HEK293T (cell line): ENCODE results near the gene CDIPT.

Experiments used
- CTCF ChIA-PET: fragments of 350-600 bp; formaldehyde crosslinking; extraction: SDS; loops from one replicate; lab custom pipeline; 2021; ENCODE audit warnings: antibody characterized with exemption, inconsistent platforms; lab: Yijun Ruan, JAX
- POLR2A ChIA-PET: fragments of 350-600 bp; formaldehyde crosslinking; extraction: SDS; loops from one replicate; lab custom pipeline; 2020; ENCODE audit warnings: antibody characterized with exemption, inconsistent platforms; lab: Yijun Ruan, JAX
- DNase-seq: peaks from one replicate; pipeline ENCODE4 v3.0.0; 2012; ENCODE audit warnings: mixed read lengths; ENCODE audit errors: extremely low spot score
- ARNT ChIP-seq: fragments of 450-650 bp; IDR thresholded peaks from 2 replicates; pipeline ENCODE4 v1.6.1; 2017; ENCODE audit warnings: mild to moderate bottlenecking
- BHLHE40 ChIP-seq: fragments of 450-650 bp; IDR thresholded peaks from 2 replicates; pipeline ENCODE4 v1.6.1; 2016; ENCODE audit warnings: mild to moderate bottlenecking, moderate library complexity, borderline replicate concordance
- CTBP1 ChIP-seq: fragments of 450-650 bp; IDR thresholded peaks from 2 replicates; pipeline ENCODE4 v1.6.1; 2016; ENCODE audit warnings: borderline replicate concordance
- ELF4 ChIP-seq: fragments of 450-650 bp; IDR thresholded peaks from 2 replicates; pipeline ENCODE4 v1.6.1; 2017; ENCODE audit warnings: antibody characterized with exemption
- FOXA1 ChIP-seq: fragments of 450-650 bp; IDR thresholded peaks from 2 replicates; pipeline ENCODE4 v1.6.1; 2016; ENCODE audit warnings: mild to moderate bottlenecking
- FOXK2 ChIP-seq: fragments of 450-650 bp; IDR thresholded peaks from 2 replicates; pipeline ENCODE4 v1.6.1; 2016; ENCODE audit warnings: mild to moderate bottlenecking
- FOXM1 ChIP-seq: fragments of 450-650 bp; IDR thresholded peaks from 2 replicates; pipeline ENCODE4 v1.6.1; 2017; ENCODE audit warnings: mild to moderate bottlenecking, borderline replicate concordance
- HDGF ChIP-seq: fragments of 450-650 bp; IDR thresholded peaks from 2 replicates; pipeline ENCODE4 v1.6.1; 2017; ENCODE audit warnings: antibody characterized with exemption, borderline replicate concordance
- L3MBTL2 ChIP-seq: fragments of 450-650 bp; conservative IDR thresholded peaks from 2 replicates; pipeline ENCODE4 v1.6.1; 2016; ENCODE audit warnings: mild to moderate bottlenecking
- LEF1 ChIP-seq: fragments of 450-650 bp; IDR thresholded peaks from 2 replicates; pipeline ENCODE4 v1.6.1; 2017; ENCODE audit warnings: mild to moderate bottlenecking, borderline replicate concordance
- NFRKB ChIP-seq: fragments of 450-650 bp; IDR thresholded peaks from 2 replicates; pipeline ENCODE4 v1.6.1; 2016; ENCODE audit warnings: mild to moderate bottlenecking, moderate library complexity
- SP1 ChIP-seq: fragments of 450-650 bp; IDR thresholded peaks from 2 replicates; pipeline ENCODE4 v1.6.1; 2017
- SUZ12 ChIP-seq: fragments of 450-650 bp; IDR thresholded peaks from 2 replicates; pipeline ENCODE4 v1.6.1; 2016; ENCODE audit warnings: mild to moderate bottlenecking
- TARDBP ChIP-seq: fragments of 450-650 bp; IDR thresholded peaks from 2 replicates; pipeline ENCODE4 v1.6.1; 2016
- ZNF384 ChIP-seq: fragments of 450-650 bp; IDR thresholded peaks from 2 replicates; pipeline ENCODE4 v1.6.1; 2016
- TF ChIP-seq, protein P1 (sequence below): fragments of 450-650 bp; IDR thresholded peaks from 2 replicates; pipeline ENCODE4 v1.6.1; 2016

Gene CDIPT

GRCh38 chr16:29908719-29909220, 45.7 kb upstream of the CDIPT start:
- POLR2A ChIA-PET = interaction anchor here (0.8 to 2.7 kb wide), 3 partner anchors 9 to 53 kb away, joined by 3 to 13 read pairs (median 5); partner anchors contain the start of genes ASPHD1, KCTD13, SEZ6L2 and TMEM219

GRCh38 chr16:29907973-29908372, 44.9 kb upstream of the CDIPT start:
- POLR2A ChIA-PET = interaction anchor here (2.7 kb wide), 1 partner anchor 8 kb away, joined by 13 read pairs; the partner anchor contains the start of genes ASPHD1 and SEZ6L2
- CTCF ChIA-PET = interaction anchor here (0.6 kb wide), 1 partner anchor 50 kb away, joined by 4 read pairs; no protein-coding TSS in a partner anchor
- peak; percentile 5 for DNase-seq
- TF ChIP-seq SUZ12 (no peak), L3MBTL2 (no peak), FOXA1 (no peak), ARNT (no peak), LEF1 (no peak), TARDBP (no peak), ELF4 (no peak), FOXK2 (no peak), CTBP1 (no peak), FOXM1 (no peak), ZNF384 (no peak), BHLHE40 (no peak), HDGF (no peak), NFRKB (no peak), SP1 (no peak)
- TF ChIP-seq, protein P1, sequence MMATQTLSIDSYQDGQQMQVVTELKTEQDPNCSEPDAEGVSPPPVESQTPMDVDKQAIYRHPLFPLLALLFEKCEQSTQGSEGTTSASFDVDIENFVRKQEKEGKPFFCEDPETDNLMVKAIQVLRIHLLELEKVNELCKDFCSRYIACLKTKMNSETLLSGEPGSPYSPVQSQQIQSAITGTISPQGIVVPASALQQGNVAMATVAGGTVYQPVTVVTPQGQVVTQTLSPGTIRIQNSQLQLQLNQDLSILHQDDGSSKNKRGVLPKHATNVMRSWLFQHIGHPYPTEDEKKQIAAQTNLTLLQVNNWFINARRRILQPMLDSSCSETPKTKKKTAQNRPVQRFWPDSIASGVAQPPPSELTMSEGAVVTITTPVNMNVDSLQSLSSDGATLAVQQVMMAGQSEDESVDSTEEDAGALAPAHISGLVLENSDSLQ = no peak

More at GRCh38 chr16:29908719-29909220, 45.7 kb upstream of the CDIPT start:
- CTCF ChIA-PET = interaction anchor here (0.7 to 0.9 kb wide), 2 partner anchors 123 to 1077 kb away, joined by 3 read pairs; no protein-coding TSS in a partner anchor
- no peak for TF ChIP-seq LEF1
- no peak for TF ChIP-seq ELF4
- TF ChIP-seq SP1 = no peak
- TF ChIP-seq NFRKB = no peak
- TF ChIP-seq BHLHE40 = no peak
- TF ChIP-seq SUZ12 = no peak
- TF ChIP-seq FOXK2 = no peak
- TF ChIP-seq L3MBTL2 = no peak
- TF ChIP-seq FOXM1 = no peak
- no peak for TF ChIP-seq FOXA1
- no peak for TF ChIP-seq CTBP1
- no peak for TF ChIP-seq TARDBP
- TF ChIP-seq ZNF384 = no peak
- no peak for TF ChIP-seq HDGF
- TF ChIP-seq, protein P1 = no peak
- TF ChIP-seq ARNT = no peak
- DNase-seq = no peak

DNA sequence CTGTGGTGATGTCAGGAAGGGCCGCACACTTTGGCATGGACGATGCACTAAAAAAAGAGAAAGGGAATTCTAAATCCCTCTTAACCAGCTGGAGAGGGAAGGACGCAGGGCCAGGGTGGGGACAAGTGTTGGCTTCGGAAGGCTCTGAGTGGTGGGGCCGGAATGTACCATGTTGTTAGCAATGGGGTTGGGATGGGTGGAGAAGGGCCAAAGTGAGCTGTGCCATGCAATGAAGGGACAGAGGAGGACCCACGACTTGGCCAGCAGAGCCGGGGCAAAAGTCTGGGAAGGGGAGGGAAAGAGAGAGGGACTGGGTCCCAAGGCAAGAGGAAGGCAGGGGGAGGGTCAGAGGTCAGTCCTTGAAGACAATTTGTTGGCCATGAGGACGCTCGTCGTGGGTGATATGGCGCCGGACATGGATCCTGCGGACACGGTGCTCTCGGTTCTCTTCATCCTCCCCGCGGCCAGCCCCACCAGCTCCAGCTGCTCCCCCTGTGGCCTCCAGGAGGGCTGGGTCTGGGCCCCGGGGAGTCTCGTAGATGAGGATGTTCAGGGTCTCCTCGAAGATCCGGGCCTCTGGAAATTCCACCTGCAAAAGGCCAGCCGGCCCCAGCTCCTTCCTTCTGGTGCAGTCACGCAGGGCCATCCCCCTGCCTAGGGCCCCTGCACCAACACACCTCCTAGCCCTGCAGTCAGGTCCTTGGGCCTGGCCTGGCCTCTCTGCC, 43.7 kb upstream of the CDIPT start:
- POLR2A ChIA-PET = interaction anchor here (0.8 to 1.4 kb wide), 4 partner anchors 19 to 90 kb away, joined by 3 to 5 read pairs (median 4); partner anchors contain the start of genes CDIPT, KCTD13 and PAGR1
- no peak for DNase-seq
- TF ChIP-seq BHLHE40 (no peak), ARNT (no peak), FOXK2 (no peak), ZNF384 (no peak)
- CTCF ChIA-PET = interaction anchor here (0.6 to 1.0 kb wide), 2 partner anchors 58 to 107 kb away, joined by 4 to 5 read pairs; no protein-coding TSS in a partner anchor

GRCh38 chr16:29905668-29906067, 42.6 kb upstream of the CDIPT start:
- CTCF ChIA-PET = no interaction called here
- DNase-seq = no peak
- POLR2A ChIA-PET = no interaction called here
- TF ChIP-seq ZNF384 (no peak), ARNT (no peak), TARDBP (no peak), BHLHE40 (no peak), FOXK2 (no peak), SP1 (no peak), NFRKB (no peak), LEF1 (no peak), L3MBTL2 (no peak), FOXA1 (no peak), SUZ12 (no peak), CTBP1 (no peak), HDGF (no peak), ELF4 (no peak), FOXM1 (no peak)
- TF ChIP-seq, protein P1 = no peak

DNA sequence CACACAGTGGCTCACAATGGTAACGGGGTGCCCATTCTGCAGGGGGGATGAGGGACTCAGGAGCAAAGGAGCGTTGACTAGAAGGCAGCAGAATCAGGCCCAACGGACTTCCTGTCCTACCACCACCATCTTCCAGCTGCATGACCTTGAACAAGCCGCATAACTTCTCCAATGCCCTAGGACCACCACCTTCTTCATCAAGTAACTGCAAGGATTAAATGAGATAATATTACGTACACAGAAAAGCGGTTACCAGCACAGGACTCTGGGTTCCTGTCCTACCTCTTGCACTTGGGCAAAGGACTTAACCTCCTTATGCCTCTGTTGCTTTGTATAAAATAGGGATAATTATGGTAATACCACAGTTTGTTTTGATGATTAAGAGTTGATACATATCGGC, 41.9 kb upstream of the CDIPT start:
- TF ChIP-seq NFRKB (no peak), L3MBTL2 (no peak), TARDBP (no peak), ZNF384 (no peak), SP1 (no peak), FOXA1 (no peak), FOXK2 (no peak), BHLHE40 (no peak), SUZ12 (no peak), CTBP1 (no peak), LEF1 (no peak), ELF4 (no peak), HDGF (no peak), ARNT (no peak), FOXM1 (no peak)
- TF ChIP-seq, protein P1 = no peak
- CTCF ChIA-PET = no interaction called here
- DNase-seq = no peak
- POLR2A ChIA-PET = no interaction called here
